Measurements from ENCODE around the gene AGMO.

Gene AGMO

DNA sequence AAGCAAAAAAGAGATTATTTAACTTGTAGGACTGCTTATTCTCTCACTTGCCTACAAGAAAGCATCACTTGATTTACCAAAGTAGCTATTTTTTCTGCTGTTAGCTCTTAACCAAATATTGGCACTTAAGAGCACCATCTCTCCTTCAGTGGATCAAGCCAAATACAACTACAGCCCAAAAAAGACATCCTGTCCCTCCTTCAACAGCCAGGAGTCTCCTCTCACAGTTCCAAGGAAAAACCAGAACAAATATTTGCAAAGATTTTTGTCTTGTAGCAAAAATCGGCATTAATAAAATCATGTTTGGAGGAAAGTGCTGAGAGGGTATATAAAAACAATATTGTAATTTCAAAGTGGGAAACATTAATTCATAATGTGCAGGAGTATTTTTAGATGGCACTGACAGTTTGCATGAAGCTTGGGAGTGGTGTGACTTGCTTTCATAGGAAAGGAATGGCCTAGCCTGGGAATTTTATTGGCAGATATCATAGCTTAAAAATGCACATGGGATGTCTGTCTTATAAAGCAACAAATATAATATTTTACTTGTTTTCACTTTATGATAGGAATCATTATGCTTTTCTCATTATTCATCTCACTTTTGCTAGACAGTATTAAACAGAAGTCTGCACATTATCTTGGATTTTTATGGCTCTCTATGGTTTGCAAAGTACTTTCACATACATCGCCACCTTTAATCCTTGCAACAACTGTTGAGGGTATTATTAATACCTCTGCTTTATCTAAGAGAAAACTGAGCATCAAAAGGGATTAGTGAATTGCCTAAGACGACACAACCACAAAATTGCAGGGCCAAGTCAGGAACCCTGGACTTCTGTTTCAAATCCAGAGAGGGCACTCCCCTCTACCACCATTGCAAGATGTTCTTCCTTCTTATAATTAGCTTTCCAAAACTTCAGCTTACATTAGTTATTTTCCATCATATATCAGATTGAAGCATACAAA, 103.5 kb downstream of the AGMO start:
- DNase-seq (ENCODE audit: low spot score), result no peak

DNA sequence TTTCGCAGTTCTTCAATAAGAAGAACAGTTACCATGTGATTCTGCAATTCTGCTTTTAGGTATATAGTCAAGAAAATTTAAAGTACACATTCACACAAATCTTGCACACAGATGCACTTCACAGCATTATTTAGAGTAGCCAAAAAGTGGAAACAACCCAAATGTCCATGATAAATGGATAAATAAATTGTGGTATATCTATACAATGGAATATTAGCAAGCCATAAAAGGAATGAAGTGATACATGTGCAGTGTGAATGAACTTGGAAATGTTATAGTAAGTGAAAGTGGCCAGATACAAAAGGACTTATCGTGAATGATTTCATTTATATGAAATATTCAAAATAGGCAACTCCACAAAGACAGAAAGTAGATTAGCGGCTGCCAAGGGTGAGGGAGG, 109.1 kb downstream of the AGMO start:
- no peak for DNase-seq (ENCODE audit: low spot score)

DNA sequence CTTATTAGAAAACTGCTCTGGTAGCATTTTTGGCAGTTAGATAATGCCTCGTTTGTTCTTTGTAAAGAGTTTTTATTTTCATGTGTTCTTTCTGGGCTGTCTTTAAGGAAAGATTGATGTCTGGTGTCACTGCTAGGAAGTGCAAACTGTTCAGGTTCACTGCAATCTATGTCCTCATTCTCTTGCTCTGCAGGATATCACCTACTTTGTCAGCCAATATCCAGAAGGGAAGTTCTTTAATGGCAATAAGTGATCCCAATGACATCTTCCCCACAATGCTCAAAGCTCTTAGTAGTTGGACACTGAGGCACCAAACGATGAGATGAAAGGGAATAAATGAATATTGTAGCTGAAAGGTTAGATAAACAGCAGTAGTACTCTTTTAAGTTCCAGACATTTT, 115.1 kb downstream of the AGMO start:
- no peak for DNase-seq (ENCODE audit: low spot score)

DNA sequence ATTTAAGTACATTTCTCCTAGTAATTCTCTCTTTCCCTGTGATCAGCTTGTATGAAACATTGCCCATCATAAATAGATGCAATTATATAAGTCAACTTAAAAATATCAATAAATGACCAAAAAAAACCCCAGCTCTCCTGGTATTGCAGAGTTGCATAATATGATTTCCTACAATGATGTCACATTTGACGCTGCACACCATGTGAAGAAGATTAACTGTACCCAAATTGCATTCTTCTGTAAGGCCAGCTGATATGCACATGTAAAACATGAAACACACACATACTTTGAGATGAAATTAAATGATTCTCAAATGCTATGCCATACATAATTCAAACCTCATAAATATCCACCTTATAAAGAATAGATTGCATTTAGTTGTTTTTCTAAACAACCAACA, 115.5 kb downstream of the AGMO start:
- DNase-seq (ENCODE audit: low spot score), result no peak

DNA sequence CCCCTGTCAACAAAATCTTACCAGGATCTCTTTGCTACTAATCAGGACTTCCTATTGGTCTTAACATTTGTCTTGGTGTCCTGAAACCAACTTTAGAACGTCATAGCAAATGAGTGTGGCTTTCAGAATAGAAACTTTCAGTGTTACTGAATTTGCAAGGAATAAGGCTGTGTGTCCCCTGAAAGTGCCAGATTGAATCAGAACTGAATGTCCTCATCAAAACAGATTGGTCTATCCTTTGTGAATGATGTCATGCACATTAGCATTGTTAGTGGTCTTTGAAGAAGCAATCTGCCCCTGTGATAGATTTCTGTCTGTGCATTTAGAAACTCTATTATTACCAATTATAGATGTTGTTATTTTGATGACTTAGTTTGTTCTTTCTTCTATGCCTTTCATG, 119.9 kb downstream of the AGMO start:
- no peak for DNase-seq (ENCODE audit: low spot score)

DNA sequence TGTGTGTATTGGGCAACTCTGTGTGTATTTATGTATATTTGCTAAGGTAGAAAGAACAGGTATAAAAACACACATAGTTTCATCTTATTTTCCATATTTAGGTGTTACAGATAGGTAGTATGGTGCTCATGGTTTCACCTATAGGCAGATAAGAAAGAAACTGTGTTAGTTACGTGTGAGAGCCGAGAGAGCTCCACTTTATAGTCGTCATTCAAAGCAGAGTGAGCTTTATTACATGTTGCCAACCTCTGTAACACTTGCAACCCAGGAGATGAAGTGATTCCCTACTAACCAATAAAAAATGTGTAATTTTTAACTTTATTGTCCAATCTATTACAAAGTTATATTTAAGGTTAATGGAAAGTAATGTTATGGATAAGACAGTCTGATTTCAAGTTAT, 121.3 kb downstream of the AGMO start:
- no peak for DNase-seq (ENCODE audit: low spot score)

DNA sequence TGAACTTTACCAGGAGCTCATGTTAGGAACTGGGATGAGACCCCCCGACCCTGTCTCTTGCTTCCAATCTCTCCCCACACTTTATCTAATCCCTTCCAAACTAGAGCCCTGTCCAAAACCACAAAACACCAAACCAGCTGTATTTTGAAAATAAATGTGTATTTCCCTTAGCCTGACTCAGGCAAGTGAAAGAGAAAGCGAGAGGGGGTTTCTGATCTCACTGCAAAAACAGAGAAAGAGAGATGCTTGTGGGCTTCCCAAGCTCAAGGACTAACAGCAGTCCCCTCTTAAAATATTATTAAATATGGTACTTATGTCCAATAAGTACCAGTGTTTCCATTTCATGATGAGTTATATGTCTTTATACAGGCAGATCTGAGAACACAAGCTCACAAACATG, 122.0 kb downstream of the AGMO start:
- no peak for DNase-seq (ENCODE audit: low spot score)

DNA sequence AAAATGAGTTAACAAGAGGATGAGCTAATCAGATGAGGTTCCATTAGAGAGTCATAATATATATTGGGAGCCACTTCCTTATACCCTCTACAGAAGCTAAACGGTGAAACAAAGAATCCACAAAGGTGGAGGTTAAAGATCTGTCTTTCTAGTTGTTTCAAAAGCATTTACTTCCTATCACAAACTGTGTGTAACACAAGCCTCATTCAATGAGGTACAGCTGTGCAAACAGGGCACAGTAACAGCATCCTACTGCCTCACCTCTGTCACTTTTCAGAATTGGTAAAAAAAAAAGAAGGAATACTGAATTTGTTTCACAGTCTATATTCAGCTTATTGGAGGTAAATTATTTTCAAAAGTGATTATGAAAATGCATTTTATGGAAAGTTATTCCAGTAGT, 128.7 kb downstream of the AGMO start:
- no peak for DNase-seq (ENCODE audit: low spot score)

DNA sequence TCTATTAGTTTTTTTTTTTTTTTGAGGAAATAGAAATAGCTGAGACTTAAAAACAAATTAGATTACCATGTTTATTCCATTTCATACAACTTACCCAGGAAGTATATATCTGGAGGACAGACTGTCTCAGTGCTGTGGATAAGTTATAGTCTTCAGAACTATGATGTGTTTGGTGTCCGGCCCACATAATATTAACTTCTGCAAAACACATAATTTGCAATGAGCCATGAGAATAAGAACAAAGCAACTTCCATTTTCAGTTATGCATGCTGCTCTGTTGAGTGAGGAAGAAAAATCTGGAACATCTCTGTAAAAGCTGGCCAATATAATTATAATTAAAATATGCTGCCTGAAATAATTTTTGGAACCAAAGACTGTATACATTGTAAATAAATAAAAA, 130.9 kb downstream of the AGMO start:
- DNase-seq (ENCODE audit: low spot score), result no peak

DNA sequence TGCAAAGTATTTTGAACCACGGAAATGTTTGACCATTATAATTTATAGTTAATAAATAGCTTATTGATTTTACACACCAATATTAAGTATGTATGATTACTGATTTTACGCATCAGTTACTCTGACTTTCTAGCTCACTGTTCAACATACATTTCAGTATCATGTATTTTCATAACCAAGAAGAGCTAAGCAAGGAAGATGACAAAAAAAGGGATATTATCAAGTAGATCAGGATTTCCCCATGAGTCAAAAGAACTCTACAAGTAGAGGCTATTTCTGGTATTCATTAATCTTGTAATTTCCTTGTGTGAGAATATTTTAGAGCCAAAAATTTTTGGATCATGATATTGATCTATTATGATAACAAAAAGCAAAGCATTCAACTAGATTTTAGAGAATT, 131.6 kb downstream of the AGMO start:
- no peak for DNase-seq (ENCODE audit: low spot score)

DNA sequence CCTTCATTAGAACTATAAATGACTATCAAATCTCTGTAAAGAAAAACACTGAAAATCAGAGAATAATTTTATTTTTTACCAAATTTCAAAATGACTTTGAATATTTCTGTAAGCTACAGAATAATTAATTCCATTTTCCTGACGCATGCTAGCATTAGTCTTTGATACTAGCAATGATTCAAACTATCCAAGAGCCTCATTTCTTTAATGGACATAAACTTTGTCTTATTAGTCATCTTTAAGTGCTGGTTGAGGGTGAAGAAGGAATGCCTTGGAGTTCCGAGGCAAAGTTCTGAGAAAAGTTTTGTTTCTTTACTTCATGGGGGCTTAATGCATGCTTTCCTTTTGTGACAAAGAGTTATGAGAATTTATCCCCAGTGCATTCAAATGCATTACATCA, 137.3 kb downstream of the AGMO start:
- no peak for DNase-seq (ENCODE audit: low spot score)

DNA sequence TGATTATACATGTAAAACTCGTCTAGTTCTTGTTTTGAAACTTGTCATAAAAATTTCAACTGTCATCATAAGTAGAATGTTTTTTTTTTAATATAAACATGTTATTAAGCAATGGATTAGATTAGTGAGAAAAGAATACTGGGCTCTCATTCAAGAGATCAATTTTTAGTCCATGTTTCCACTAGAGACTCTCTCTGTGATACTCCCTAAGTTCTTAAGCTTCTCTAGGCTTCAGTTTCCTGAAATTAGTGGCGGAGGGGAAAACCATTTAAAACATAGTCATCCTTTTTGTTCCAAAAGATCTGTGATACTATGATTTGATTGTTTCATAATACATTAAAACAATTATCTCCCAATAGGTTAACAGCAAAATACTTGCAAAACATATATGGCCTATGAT, 142.2 kb downstream of the AGMO start:
- DNase-seq (ENCODE audit: low spot score), result no peak

DNA sequence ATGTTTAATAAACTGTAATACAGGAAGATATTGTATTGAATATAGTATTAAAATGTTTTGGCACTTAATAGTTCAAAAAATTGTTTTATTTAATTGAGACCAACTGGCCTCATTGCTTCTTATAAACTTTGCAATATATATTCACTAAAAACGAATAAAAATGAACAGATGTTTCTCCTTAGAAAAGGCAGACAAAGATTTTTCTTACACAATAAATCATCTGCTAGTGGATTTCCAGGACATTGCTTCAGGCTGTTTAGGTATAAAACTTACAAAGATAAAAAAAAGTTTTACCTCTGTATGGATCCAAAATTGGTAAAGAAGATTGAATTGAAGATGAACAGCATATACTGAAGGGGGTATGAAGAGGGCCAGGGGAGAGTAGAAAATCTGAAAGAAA, 143.6 kb downstream of the AGMO start:
- DNase-seq (ENCODE audit: low spot score), result no peak

DNA sequence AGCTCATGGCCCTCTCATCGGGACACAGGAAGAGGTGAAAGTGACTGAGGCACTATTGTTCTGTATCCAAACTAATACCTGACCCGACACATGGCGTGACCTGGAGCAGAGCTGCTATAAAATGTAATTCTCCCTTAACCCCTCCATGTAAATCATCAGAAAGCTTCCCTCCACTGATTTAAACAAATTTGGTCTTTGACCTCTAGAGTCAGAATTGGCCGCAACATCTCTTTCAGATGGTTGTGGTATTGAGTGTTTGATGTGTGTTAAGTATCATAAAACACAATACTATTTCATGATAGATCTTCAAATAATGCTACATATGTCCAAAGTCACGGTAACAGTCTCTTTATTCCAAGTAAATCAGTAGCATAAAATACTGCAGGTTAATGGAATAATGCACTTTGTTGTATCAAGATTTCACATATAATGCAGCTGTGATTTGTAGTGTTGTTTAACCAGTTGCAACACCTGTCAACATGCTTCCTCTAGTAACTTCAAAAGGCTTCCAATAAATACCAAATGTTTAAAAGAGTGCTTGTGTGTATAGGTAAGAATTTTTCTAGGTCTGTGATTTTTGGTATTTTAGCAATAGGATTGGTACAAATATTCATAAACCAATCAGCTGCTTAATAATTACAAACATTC, 144.3 kb downstream of the AGMO start:
- peak; percentile 68 for DNase-seq (ENCODE audit: low spot score)

DNA sequence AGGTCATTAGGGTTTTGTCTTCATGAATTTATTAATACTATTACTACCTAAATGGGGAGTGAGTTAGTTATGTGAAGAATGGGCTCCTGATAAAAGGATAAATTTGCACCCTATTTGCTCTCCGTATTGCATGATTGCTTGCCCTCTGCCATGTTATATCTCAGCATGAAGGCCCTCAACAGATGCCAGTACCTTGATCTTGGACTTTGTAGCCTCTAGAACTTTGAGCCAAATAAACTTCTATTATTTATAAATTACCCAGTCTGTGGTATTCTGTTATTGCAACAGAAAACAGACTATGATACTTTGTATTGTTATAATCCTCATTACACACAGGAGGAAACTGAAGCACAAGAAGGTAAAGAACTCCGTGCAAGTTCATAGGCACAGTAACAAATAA, 150.8 kb downstream of the AGMO start:
- DNase-seq (ENCODE audit: low spot score), result no peak

DNA sequence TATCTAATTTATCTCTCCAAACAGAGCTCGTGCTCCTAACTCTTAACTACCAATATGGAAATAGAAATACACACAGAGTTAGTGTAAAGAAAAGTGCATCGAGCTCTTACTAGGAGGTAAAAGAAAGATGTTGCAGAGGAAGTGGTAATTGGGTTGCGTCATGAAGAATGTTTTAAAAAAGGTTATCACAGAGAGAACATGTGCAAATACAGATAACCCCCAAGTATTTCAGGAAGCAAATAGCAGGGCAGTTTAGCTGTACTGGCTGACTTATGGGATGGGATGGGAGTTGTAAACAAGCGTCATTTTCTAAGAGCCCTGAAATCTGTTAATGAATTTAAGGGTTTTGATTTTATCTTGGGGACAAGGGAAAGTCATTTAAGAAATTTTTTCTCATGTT, 153.9 kb downstream of the AGMO start:
- no peak for DNase-seq (ENCODE audit: low spot score)

DNA sequence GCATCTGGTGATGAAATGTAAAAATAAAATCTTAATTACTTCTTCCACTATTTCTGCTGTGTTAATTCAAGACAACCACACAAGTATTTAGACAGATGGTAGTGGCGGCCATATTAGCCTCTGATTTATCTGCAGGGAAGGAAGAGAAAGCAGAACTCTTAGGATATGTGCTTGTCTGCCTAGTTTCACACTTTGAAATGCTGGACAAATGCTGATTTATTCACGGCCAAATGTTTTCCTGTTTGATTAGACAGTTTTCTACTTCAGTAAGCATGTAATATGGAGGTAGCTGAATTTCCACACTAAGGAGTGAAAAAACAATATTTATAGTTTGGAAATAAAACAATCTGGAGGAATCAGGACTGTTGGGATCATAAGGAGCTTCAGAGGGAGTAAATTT, 158.1 kb downstream of the AGMO start:
- DNase-seq (ENCODE audit: low spot score), result no peak

DNA sequence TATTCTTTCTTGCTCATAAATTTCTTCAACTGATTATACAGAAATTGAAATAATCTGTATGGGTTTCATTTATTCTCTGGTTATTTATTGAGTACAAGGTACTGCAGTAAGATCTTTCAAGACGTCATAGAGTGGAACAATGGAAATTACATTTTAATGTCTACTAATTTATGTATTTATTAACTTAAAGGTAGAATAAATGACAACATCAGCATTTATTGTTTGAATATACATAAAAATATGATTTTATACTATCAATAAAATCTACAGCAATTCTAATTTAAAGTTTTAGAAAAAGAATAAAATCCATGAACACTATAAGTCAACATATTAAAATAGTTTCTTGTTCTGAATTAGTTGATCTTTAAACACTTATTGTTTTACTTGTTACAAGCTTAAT, 158.5 kb downstream of the AGMO start:
- DNase-seq (ENCODE audit: low spot score), result no peak

DNA sequence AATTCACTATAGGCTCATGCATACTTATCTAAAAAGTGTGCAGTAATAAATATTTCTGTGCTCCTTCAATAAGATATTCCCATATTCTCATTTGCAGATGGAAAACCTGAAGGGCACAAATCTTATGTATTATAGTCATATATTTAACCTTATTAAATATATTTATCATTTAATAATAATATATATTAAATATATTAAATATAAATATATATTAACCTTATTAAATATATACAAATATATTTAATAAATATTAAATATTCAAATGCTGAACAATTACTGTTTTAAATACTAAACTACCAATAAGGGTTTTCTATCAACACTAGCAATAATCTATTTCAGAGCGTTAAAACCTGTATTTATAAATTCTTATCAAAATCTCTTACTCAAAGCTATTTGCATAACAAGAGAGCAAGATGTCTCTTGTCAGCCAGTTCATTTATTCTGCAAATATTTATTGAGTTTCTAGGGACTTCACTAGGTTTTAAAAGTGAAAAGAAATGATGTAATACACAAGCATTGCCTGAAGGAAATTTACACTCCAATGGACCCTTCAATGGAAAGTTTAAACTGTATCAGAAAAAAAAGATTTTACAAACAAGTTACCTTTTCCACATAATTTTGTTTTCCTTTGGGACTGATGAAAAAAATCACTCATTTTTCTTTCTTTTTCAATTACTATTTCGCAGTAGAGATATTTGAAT, 159.2 kb downstream of the AGMO start:
- no peak for DNase-seq (ENCODE audit: low spot score)

DNA sequence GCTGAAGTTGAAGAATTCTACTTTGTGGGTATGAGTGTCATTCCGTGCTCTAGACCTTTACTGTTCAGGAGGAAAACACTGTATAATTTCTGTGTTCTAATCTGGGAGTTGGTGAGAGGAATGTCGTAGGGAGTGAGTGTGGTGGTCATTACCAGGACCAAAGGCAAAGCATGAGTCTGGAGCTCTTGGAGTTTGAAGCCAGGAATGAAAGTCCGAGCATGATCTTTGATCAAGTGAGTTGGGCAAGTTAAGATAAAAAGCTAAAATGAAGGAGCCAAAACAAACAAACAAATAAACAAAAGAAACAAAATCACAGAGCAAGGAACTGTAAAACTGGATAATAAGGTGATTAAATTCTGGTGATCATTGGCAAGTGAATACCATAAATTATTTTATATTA, 161.4 kb downstream of the AGMO start:
- no peak for DNase-seq (ENCODE audit: low spot score)

DNA sequence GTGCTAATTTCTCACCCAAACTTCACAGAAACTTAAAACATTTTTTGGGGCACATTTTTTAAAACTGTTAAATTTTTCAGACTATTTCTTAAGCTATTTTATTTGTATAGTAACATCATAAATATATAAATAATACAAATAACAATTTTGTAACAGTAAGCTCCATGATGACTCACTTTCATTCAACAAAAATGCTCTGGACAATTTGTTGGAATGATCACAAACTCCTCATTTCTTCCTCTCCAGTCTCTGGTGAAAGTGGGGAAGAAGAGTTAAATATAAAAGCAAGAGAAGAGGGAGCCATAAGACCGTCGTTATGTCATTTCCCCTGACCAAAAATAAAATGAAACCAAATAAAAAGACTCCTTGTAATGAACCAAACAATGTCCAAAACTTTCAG, 162.4 kb downstream of the AGMO start:
- DNase-seq (ENCODE audit: low spot score), result no peak

DNA sequence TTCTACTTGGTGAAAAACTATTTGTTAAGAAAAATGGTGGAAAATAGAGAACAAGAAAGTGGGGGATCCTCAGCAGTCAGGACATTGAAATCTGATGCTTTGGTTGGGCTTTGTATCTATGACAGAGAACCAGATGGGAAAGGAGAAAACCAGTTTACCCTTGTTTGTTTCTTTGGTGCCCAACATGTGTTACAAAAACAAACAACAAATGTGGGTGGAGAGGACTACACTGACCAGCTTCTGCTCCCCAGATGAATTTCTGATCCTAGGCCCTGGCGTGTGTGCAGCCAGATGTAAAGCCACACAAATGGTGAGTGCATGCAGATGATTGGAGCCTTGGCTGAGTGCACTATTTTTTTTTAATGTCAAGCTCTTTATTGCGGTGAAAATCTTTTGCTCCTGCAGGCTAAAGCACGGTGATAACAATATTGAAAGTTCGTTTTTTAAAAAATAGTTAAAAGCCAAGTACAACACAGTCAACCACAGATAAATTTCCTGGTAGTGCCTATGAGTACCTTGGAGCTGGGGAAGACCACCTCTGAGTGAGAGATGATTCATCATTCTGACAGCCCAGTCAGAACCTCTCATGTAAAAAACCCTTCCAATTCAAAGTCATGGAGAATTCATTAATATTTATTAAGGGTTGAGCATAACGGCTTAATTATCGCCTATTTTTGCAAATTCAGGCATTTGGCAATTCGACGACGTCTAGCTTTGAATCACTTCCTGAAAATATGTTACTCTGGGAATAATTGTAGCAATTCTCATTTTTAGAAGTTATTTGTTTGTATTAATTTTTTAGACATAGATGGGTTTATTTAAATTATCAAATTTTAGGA, 163.7 kb downstream of the AGMO start:
- DNase-seq (ENCODE audit: low spot score), result no peak

All from SW480 (cell line).